ENCODE measurements around the gene C1S. TPM values are rescaled to one million over a fixed set of nuclear protein-coding genes. Genes with fewer than 3 reads are reported as not detected.
A peak's percentile ranks its signal among the peaks of the same experiment; 100 is the strongest.

C1S gene
- total and polyA plus RNA-seq, 9 of the 15 experiments (the other 6 are each of a cell fraction or from before 2014, with no cell fraction given), result 0.08 to 0.84 (median 0.27) TPM

GRCh38 chr12:7083125-7083524 is 22.6 kb downstream of the C1S start (continued):
- peak; percentile 48 for TF ChIP-seq ARHGAP35 (IDR thresholded peaks at IDR 0.05; ENCODE audit: partially characterized antibody)
- no peak for TF ChIP-seq ZBTB49 (CRISPR knock-in tag; IDR thresholded peaks at IDR 0.05; ENCODE audit: borderline replicate concordance)
- 0 out of 2 replicates have a peak, but pooled peaks have one; percentile 36 for TF ChIP-seq HLTF (IDR thresholded peaks at IDR 0.05)
- TF ChIP-seq, protein P1, sequence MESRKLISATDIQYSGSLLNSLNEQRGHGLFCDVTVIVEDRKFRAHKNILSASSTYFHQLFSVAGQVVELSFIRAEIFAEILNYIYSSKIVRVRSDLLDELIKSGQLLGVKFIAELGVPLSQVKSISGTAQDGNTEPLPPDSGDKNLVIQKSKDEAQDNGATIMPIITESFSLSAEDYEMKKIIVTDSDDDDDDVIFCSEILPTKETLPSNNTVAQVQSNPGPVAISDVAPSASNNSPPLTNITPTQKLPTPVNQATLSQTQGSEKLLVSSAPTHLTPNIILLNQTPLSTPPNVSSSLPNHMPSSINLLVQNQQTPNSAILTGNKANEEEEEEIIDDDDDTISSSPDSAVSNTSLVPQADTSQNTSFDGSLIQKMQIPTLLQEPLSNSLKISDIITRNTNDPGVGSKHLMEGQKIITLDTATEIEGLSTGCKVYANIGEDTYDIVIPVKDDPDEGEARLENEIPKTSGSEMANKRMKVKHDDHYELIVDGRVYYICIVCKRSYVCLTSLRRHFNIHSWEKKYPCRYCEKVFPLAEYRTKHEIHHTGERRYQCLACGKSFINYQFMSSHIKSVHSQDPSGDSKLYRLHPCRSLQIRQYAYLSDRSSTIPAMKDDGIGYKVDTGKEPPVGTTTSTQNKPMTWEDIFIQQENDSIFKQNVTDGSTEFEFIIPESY (CRISPR knock-in tag; IDR thresholded peaks at IDR 0.05), result no peak

- no peak overlapping the region for H3K4me3 ChIP-seq
- intact Hi-C loops (cut with micrococcal nuclease), result no loop called here
- DNase-seq (ENCODE audit: extremely low read depth in 1 of 4, low spot score in 3 of 4), result no peak
- H3K9ac ChIP-seq (ENCODE audit: insufficient read depth in 1 of 2, low read depth in 2 of 2, low read length in 2 of 2), result no peak overlapping the region
- H3K36me3 ChIP-seq (ENCODE audit: control insufficient read depth, insufficient read depth, low read length), result no peaks in the 10 kb centered on the region
- H3K27me3 ChIP-seq (ENCODE audit: control insufficient read depth in 2 of 2, insufficient read depth in 2 of 2, low read length in 2 of 2), result no peaks in the 10 kb centered on the region; a peak in 2 of 5 replicates
- no peak overlapping the region for H3K27ac ChIP-seq (ENCODE audit: extremely low read depth, low read depth, low read length)
- H3K79me2 ChIP-seq (ENCODE audit: control insufficient read depth, insufficient read depth, low read length), result no peaks in the 10 kb centered on the region
- H2AFZ ChIP-seq (ENCODE audit: low read depth, low read length), result no peak overlapping the region
- ATAC-seq, result no peak
- H3K9me3 ChIP-seq (replicated peaks; ENCODE audit: control insufficient read depth, insufficient read depth, low read depth, low read length), result no peaks in the 10 kb centered on the region
- FAIRE-seq, result no peak
- no peak overlapping the region for H3K4me2 ChIP-seq (ENCODE audit: insufficient read depth, low read length)
- CTCF ChIA-PET (ENCODE audit: low intra/inter-chr PET ratio), result no interaction called here
- no TSS peak for BruUV-seq (replicated peaks)
- H3K9me1 ChIP-seq (ENCODE audit: control insufficient read depth, insufficient read depth, low read length), result no peaks in the 10 kb centered on the region
- peaks cover 6 to 16% of the 10 kb centered on the region in 2 experiments; a peak in 3 of 5 replicates for H3K4me1 ChIP-seq (replicated peaks in 1 of 2; ENCODE audit: control insufficient read depth in 2 of 2, insufficient read depth in 2 of 2, low read length in 2 of 2)
- 28% methylated on average over 11 of the region's 11 CpGs for WGBS (ENCODE audit: insufficient coverage, low coverage, missing lambda C conversion rate)
- no peaks in the 10 kb centered on the region for H4K20me1 ChIP-seq (replicated peaks; ENCODE audit: control insufficient read depth, insufficient read depth, low read length)
- in situ Hi-C loops (cut with MboI), result no loop called here
- POLR2A ChIA-PET, result interaction anchor here (0.6 to 0.8 kb wide), 2 partner anchors 9 to 14 kb away, joined by 3 read pairs; no protein-coding TSS in a partner anchor
- TF ChIP-seq CBFA2T3 (IDR thresholded peaks at IDR 0.05) (no peak), ELF2 (CRISPR knock-in tag; IDR thresholded peaks at IDR 0.05) (no peak), RAD51 (IDR thresholded peaks at IDR 0.05; ENCODE audit: borderline replicate concordance, low read depth) (no peak), EGR1 (conservative IDR thresholded peaks at IDR 0.05) (no peak), DACH1 (IDR thresholded peaks at IDR 0.05; ENCODE audit: partially characterized antibody) (no peak), RBM15 (IDR thresholded peaks at IDR 0.05; ENCODE audit: insufficient read depth, low read length) (no peak), NCOA6 (IDR thresholded peaks at IDR 0.05) (no peak), POLR2AphosphoS5 (IDR thresholded peaks at IDR 0.05; ENCODE audit: control insufficient read depth, insufficient read depth, low read depth, low read length) (no peak), TFAM (CRISPR knock-in tag; conservative IDR thresholded peaks at IDR 0.05) (no peak), SMAD3 (CRISPR knock-in tag; conservative IDR thresholded peaks at IDR 0.05) (no peak)
- TF ChIP-seq, protein P2, sequence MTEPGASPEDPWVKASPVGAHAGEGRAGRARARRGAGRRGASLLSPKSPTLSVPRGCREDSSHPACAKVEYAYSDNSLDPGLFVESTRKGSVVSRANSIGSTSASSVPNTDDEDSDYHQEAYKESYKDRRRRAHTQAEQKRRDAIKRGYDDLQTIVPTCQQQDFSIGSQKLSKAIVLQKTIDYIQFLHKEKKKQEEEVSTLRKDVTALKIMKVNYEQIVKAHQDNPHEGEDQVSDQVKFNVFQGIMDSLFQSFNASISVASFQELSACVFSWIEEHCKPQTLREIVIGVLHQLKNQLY (CRISPR knock-in tag; conservative IDR thresholded peaks at IDR 0.05), result no peak
Observed at GRCh38 chr12:7089196-7089871, 28.8 kb downstream of the C1S start.

Data from K562 (cell line).